SH-SY5Y (cell line): ENCODE data around the gene MOB3B.

ENCODE experiments used
- GATA2 ChIP-seq: IDR thresholded peaks from 2 replicates; pipeline ENCODE4 v1.6.1; 2011; ENCODE audit warnings: mild to moderate bottlenecking, low read depth, low read length
- GATA3 ChIP-seq: IDR thresholded peaks from 2 replicates; pipeline ENCODE4 v1.6.1; 2011; ENCODE audit warnings: low read depth, mild to moderate bottlenecking, low read length, moderate library complexity

DNA sequence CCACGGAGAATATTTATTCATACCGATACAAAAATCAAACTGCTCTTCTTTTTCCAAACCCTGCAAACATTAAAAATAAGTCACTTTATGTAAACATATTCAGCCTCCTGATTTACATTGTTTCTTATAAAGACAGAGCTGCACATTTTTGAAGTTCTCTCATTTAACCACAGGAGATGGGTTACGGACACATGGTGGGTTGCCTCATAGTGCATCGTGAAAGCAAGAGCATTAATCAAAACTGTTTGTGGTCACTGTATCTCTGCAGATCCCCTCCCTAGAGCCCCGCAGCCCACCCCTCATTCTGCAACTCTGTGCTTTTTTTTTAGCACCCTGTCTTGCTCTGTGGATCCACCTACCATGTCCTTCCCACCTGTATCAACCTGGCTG lies 189.3 kb downstream of the MOB3B start:
- TF ChIP-seq GATA2 (no peak), GATA3 (no peak)
